Activated T-helper 1 cell treated with anti-CD3 and anti-CD28 coated beads, Interleukin-2, amount 50 U/mL, for 16 hours (primary cell): ENCODE results near the gene PRLHR.
"Not testable (repeated sequence)": the region's sequence is repeated elsewhere in the genome, so short reads cannot be mapped to it uniquely, and the experiment has no call there.

ENCODE experiments used
- DNase-seq, 2 donors: peaks; one replicate each; pipeline ENCODE4 v3.0.0-alpha.2; 2020; ENCODE audit warnings: low read depth in 1 of 2, low spot score in 1 of 2

The PRLHR gene

GRCh38 chr10:118595598-118596425 is at the start of gene PRLHR:
PRLHR (minus strand) TSS chr10:118595648; CDS start chr10:118595244, 404 bp downstream.
- no peak for DNase-seq

GRCh38 chr10:118642228-118642627 is 46.8 kb upstream of the PRLHR start:
- DNase-seq: no peak

GRCh38 chr10:118638680-118639079 is 43.2 kb upstream of the PRLHR start:
- DNase-seq: no peak

GRCh38 chr10:118635674-118636402 is 40.4 kb upstream of the PRLHR start:
- DNase-seq: no peak

- no peak for DNase-seq
These were observed 38.3 kb upstream of the PRLHR start for GRCh38 chr10:118633786-118634185.

- no peak for DNase-seq
These were observed 33.8 kb upstream of the PRLHR start for GRCh38 chr10:118629211-118629610.

GRCh38 chr10:118628397-118628796 is 32.9 kb upstream of the PRLHR start:
- no peak for DNase-seq

GRCh38 chr10:118626953-118627352 is 31.5 kb upstream of the PRLHR start:
- no peak for DNase-seq

GRCh38 chr10:118625504-118625903 is 30.1 kb upstream of the PRLHR start:
- DNase-seq: no peak

GRCh38 chr10:118624747-118625146 is 29.3 kb upstream of the PRLHR start:
- no peak for DNase-seq

GRCh38 chr10:118621304-118621942 is 26.0 kb upstream of the PRLHR start:
- no peak for DNase-seq

- not testable (repeated sequence) for DNase-seq
These were observed 18.4 kb upstream of the PRLHR start for GRCh38 chr10:118613863-118614262.

- DNase-seq: no peak
These were observed 15.1 kb upstream of the PRLHR start for GRCh38 chr10:118610577-118610976.

GRCh38 chr10:118607768-118608354 is 12.4 kb upstream of the PRLHR start:
- no peak for DNase-seq

GRCh38 chr10:118605694-118606093 is 10.2 kb upstream of the PRLHR start:
- DNase-seq: no peak

GRCh38 chr10:118596426-118597124 is 1.1 kb upstream of the PRLHR start:
- DNase-seq: no peak

GRCh38 chr10:118595064-118595420 is 406 bp downstream of the PRLHR start:
- DNase-seq: no peak

- DNase-seq: no peak
These were observed 920 bp downstream of the PRLHR start for GRCh38 chr10:118594392-118595063.

GRCh38 chr10:118592675-118593330 is 2.6 kb downstream of the PRLHR start:
- DNase-seq: no peak

GRCh38 chr10:118590334-118590733 is 5.1 kb downstream of the PRLHR start:
- DNase-seq: no peak
